ENCODE data around the gene LRIT2.

LRIT2 gene

GRCh38 chr10:84193846-84194423 is 31.4 kb downstream of the LRIT2 start:
- Histone ChIP-seq H3K9me3 (ENCODE audit: control insufficient read depth, insufficient read depth, low read depth, low read length) (no peaks in the 10 kb centered on the region), H3K4me1 (ENCODE audit: control insufficient read depth, insufficient read depth, low read length) (peaks cover 8% of the 10 kb centered on the region), H3K27ac (ENCODE audit: extremely low read depth, low read depth, low read length) (no peak overlapping the region), H3K4me3 (ENCODE audit: low read depth, low read length) (peak overlapping the region; percentile 23), H3K36me3 (ENCODE audit: control insufficient read depth in 2 of 2, insufficient read depth in 1 of 2, low read length in 2 of 2) (no peaks in the 10 kb centered on the region)
- TF ChIP-seq SCRT1 (tag by site-specific recombination; IDR thresholded peaks at IDR 0.05; ENCODE audit: borderline replicate concordance), result no peak
- no peak for TF ChIP-seq ZNF311 (tag by site-specific recombination; IDR thresholded peaks at IDR 0.05; ENCODE audit: borderline replicate concordance)
- TF ChIP-seq ZNF449 (tag by site-specific recombination; IDR thresholded peaks at IDR 0.05), result peak; percentile 26; the same call in 1 of the 2 replicates
- POLR2A ChIA-PET, result no interaction called here
- CTCF ChIA-PET, result interaction anchor here (0.6 to 2.0 kb wide), 2 partner anchors 11 to 431 kb away, joined by 3 to 9 read pairs; no protein-coding TSS in a partner anchor

- no peaks in the 10 kb centered on the region for H3K9me3 ChIP-seq (ENCODE audit: control insufficient read depth, insufficient read depth, low read depth, low read length)
- H3K27ac ChIP-seq (ENCODE audit: extremely low read depth, low read depth, low read length), result no peak overlapping the region
- POLR2A ChIA-PET, result no interaction called here
- no peaks in the 10 kb centered on the region for H3K36me3 ChIP-seq (ENCODE audit: control insufficient read depth in 2 of 2, insufficient read depth in 1 of 2, low read length in 2 of 2)
- H3K4me3 ChIP-seq (ENCODE audit: low read depth, low read length), result no peak overlapping the region
- peaks cover 8% of the 10 kb centered on the region for H3K4me1 ChIP-seq (ENCODE audit: control insufficient read depth, insufficient read depth, low read length)
- TF ChIP-seq PRDM10 (tag by site-specific recombination; IDR thresholded peaks at IDR 0.05) (peak; percentile 91), ZNF354C (tag by site-specific recombination; IDR thresholded peaks at IDR 0.05; ENCODE audit: borderline replicate concordance, low read depth) (no peak), ZBTB8A (tag by site-specific recombination; IDR thresholded peaks at IDR 0.05) (no peak), AEBP2 (tag by site-specific recombination; IDR thresholded peaks at IDR 0.05; ENCODE audit: borderline replicate concordance) (no peak)
- CTCF ChIA-PET, result interaction anchor here (2.0 kb wide), 1 partner anchor 12 kb away, joined by 9 read pairs; no protein-coding TSS in a partner anchor
Measured at GRCh38 chr10:84193327-84193726, 32.0 kb downstream of the LRIT2 start.

- Histone ChIP-seq H3K27ac (ENCODE audit: extremely low read depth, low read depth, low read length) (no peak overlapping the region), H3K36me3 (ENCODE audit: control insufficient read depth in 2 of 2, insufficient read depth in 1 of 2, low read length in 2 of 2) (no peaks in the 10 kb centered on the region), H3K9me3 (ENCODE audit: control insufficient read depth, insufficient read depth, low read depth, low read length) (no peaks in the 10 kb centered on the region), H3K4me3 (ENCODE audit: low read depth, low read length) (no peak overlapping the region), H3K4me1 (ENCODE audit: control insufficient read depth, insufficient read depth, low read length) (peaks cover 5% of the 10 kb centered on the region)
- CTCF ChIA-PET, result interaction anchor here (1.1 to 1.8 kb wide), 2 partner anchors 12 to 43 kb away, joined by 4 to 5 read pairs; no protein-coding TSS in a partner anchor
- POLR2A ChIA-PET, result no interaction called here
- TF ChIP-seq ZNF404 (tag by site-specific recombination; IDR thresholded peaks at IDR 0.05) (no peak), TSHZ1 (tag by site-specific recombination; IDR thresholded peaks at IDR 0.05; ENCODE audit: borderline replicate concordance) (no peak), ZNF280D (tag by site-specific recombination; IDR thresholded peaks at IDR 0.05) (no peak), ZNF175 (tag by site-specific recombination; IDR thresholded peaks at IDR 0.05) (no peak), ZNF558 (tag by site-specific recombination; IDR thresholded peaks at IDR 0.05) (no peak), KLF7 (tag by site-specific recombination; IDR thresholded peaks at IDR 0.05; ENCODE audit: borderline replicate concordance) (no peak), ZNF140 (tag by site-specific recombination; IDR thresholded peaks at IDR 0.05) (no peak), ZNF10 (tag by site-specific recombination; IDR thresholded peaks at IDR 0.05) (no peak), ZNF670 (tag by site-specific recombination; IDR thresholded peaks at IDR 0.05; ENCODE audit: low read depth) (no peak), ZNF677 (tag by site-specific recombination; IDR thresholded peaks at IDR 0.05) (no peak)
Measured at GRCh38 chr10:84191106-84191505, 34.2 kb downstream of the LRIT2 start.
